ENCODE results near the gene LSS.

GRCh38 chr21:46226920-46227599, 1.5 kb downstream of the LSS start:
- TF ChIP-seq CTCF (IDR thresholded peaks at IDR 0.05) (no peak), EZH2 (IDR thresholded peaks at IDR 0.05) (no peak), EZH2phosphoT487 (IDR thresholded peaks at IDR 0.05) (no peak)

All from neural progenitor cell (in vitro differentiated cells).